GM21529 (cell line): Measurements from ENCODE around the gene FNDC7.
"Not testable (repeated sequence)": the region's sequence is repeated elsewhere in the genome, so short reads cannot be mapped to it uniquely, and the experiment has no call there.

Experiments used
- ATAC-seq: cut with Tn5 transposase; IDR thresholded peaks from one replicate; pipeline ENCODE4 v1.9.1; 2021; ENCODE audit not compliant: unreplicated experiment

Gene FNDC7, protein sequence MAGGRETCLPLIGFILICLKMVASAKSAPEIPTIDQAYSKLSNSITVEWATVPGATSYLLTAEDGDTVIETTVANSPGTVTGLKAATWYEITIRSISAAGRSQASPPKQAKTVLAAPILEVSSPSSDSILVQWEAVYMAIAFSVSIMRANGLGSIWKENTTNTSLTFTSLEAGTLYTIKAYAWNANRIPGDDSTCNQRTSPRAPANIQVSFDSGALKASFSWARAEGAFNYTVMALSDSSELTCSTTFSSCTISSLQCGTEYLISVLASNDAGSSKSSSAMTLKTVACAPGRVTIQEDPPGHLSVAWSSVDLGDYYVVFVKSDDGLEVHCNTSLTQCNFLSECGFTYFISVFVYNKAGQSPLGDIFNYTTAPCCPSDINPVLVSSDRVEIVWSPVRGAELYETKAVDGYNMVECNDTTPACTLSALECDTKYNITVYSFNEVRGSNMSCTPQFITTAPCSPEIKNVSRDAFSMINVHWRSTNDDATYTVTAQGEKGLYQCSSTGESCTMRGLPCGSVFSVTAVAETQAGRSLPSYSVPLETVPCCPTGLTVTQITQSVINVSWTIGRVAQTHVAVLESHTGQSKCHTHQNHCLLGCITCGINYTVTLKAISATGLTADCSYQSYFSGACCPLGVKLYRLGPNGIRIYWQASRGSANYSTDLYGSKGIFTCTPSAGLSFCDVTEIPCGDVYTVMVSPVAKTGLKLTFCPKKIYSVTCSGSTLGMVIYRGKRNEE

DNA sequence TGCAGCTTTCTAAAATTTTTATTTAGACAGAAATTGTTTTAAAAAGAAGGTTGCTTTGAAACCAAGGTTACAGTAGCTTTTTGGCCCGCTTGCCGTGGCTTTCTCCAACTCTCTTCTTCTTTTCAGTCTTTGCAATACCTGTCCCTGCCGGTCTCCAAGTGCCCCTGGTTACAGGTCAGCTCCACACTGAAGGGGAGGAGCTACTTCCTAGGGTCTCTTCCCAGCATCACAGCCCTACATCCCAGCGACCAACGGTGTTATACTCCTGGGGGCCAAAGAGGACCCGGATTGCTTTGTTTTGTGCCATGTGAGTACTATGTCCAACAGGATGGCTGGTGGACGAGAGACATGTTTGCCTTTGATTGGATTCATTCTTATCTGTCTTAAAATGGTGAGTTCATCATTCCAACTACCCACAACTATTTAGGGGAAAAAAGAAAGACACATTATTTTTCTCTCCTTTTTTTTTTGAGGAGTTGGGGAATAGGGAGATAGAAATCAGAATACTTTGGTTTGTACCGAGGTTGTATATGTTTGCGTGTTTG, at the start of gene FNDC7:
FNDC7 (plus strand) TSS at position 303 of the 545 bp plus-strand sequence; CDS start at position 329, 26 bp downstream.
- no peak for ATAC-seq

DNA sequence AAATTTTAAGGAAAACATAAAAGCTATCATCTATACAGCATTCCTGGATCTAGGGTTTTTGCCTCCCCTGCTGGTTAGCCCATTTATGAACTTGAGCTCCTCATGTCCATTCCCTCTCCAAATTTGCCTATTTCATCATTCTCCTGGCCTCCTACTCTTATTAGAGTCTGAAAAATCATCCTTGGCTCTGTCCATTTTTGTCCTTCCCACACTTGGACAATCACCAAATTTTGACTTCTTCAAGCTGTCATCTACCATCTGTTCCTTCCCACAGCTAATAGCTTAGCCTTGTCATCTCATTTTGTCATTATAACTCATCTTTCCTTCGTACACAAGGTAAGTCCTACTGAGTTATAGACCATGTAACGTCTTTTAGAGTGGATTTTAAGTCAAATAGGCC, 49.6 kb upstream of the FNDC7 start:
- ATAC-seq, result no peak

DNA sequence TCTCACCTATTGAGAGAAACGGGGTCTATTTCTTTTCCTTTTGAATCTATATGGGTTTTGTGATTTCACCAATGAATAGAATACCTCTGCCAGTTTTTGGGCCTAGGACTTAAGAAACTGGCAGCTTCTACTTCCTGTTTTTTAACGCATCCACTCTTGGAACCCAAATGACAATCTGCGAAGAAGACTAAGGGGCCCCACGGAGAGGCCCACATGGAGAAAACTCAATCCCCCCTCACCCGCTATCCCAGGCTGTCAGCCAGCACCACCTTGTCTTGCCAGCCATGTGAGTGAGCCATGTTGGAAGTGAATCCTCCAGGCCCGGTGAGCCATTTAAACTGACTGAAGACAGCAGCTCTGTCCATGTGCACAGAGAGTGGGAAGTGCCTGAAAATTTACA, 48.2 kb upstream of the FNDC7 start:
- no peak for ATAC-seq

DNA sequence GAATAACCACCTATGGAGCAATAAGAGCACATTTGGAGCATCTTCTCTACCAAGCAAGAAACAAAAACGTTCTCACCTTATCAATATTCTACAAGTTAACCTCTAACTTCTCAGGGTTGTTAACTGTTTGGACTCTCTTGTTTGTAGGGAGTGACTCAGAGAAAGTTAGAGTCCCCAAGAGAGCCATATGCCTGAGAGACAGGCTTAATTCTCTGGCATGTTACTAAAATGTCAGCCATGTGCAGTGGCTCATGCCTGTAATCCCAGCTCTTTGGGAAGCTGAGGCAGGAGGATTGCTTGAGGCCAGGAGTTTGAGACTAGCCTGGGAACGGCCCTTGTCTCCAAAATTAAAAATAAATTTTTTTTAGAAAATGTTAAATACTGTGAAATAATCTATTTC, 47.6 kb upstream of the FNDC7 start:
- ATAC-seq, result no peak

DNA sequence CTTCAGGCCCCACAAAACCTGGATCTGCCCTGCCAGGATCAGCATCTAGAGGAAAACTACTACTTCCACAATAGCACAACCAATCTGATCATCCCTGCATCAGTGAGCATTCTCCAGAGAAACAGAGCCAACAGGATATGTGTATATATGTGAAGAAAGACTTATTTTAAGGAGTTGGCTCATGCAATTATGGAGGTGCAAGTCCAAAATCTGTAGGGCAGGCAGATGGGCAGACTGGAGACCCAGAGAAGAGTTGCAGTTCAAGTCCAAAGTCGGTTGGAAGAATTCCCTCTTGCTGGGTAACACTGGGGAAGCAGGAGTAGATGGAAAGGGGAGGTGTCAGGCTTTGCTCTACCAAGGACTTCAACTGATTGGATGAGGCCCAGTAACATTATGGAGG, 46.9 kb upstream of the FNDC7 start:
- ATAC-seq, result no peak

DNA sequence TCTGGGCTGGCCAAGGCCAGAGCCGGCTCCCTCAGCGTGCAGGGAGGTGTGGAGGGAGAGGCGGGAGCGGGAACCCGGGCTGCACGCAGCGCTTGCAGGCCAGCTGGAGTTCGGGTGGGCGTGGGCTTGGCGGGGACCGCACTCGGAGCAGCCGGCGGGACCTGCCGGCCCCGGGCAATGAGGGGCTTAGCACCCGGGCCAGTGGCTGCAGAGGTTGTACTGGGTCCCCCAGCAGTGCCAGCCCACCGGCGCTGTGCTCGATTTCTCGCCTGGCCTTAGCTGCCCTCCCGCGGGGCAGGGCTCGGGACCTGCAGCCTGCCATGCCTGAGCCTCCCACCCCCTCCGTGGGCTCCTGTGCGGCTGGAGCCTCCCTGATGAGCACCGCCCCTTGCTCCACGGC, 45.3 kb upstream of the FNDC7 start:
- not testable (repeated sequence) for ATAC-seq

DNA sequence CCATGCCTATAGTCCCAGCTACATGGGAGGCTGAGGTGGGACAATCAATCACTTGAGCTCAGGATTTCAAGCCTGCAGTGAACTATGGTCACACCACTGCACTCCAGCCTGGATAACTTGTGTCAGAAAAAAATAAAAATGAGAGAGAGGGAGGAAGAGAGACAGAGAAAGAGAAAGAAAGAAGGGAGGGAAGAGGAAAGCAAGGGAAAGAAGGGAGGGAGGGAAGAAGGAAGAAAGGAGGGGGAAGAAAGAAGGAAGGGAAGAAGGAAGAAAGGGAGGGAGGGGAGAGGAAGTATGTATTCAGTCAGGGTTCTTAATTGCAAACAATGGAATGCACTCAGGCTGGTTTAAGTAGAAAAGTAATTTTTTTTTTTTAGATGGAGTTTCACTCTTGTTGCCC, 43.9 kb upstream of the FNDC7 start:
- ATAC-seq, result no peak

DNA sequence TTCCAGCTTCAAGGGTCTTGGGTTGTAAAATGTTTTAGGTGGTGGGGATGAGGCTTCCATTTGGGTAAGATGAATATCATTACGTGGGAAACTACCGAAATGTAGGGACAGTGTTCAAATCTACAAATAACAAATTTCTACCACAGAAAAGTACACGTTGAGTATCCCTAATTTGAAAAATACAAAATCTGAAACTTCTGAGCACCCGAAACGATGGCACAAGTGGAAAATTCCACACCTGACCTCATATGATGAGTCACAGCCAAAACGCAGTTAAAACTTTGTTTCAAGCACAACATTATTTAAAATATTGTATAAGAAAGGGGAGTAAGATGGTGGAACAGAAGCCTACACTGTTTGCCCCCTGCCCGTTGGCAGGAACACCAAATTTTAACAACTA, 43.0 kb upstream of the FNDC7 start:
- ATAC-seq, result no peak

DNA sequence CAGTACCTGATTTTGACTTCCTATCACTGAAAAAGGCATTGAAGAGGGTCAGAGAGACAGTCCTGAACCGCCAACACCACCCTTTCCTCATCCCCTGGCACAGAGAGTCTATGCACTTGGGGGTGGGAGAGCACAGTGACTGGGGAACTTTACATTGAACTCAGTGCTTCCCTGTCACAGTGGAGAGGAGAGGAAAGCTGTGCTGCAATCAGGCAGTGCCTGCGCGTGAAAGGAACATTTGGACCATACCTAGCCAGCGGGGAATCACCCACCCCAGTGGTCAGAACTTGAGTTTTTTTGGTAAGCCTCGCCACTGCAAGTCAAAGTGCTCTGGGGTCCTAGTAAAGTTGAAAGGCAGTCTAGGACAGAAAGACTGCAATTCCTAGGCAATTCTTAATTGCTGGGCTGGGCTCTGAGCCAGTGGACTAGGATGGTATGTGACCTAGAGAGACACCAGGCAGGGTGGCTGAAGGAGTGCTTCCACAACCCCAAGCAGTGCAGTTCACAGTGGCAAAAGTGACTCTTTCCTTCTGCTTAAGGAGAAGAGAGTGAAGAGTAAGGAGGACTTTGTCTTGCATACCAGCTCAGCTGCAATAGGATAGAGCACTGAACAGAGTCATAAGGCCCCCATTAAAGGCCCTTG, 42.5 kb upstream of the FNDC7 start:
- no peak for ATAC-seq

DNA sequence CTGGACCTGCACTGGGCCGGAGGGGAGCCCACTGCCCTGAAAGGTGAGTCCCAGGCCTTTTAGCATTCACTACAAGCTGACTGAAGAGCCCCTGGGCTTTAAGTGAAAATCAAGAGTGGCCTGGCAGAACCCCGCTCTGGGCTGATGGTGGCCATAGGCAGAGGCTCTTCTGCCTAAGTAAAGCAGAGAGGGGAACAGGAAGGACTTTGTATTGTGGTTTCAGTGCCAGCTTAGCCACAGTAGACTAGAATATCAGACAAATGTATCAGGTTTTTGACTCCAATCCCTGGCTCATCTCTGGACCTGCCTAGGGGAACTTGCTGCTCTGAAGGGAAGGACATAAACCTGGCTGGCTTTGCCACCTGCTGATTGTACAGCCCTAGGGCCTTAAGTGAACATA, 41.6 kb upstream of the FNDC7 start:
- ATAC-seq, result no peak

DNA sequence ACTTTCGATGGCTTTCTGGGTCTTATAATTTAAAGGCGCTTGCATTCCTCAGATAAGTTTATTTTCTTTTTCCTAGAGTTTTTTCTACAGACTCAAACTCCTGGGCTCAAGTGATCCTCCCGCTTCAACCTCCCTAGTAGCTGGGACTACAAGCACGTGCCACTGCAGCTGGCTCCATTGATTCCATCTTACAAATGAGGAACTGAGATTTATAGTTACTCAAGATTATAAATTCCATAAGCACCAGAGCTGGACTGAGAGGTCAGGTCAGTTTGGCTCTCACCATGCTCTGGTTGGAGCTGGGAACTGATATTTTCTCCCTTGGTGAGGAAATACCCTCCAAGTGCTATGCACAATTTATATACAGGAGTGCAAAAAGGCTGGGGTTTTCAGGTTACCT, 34.0 kb upstream of the FNDC7 start:
- ATAC-seq, result no peak

DNA sequence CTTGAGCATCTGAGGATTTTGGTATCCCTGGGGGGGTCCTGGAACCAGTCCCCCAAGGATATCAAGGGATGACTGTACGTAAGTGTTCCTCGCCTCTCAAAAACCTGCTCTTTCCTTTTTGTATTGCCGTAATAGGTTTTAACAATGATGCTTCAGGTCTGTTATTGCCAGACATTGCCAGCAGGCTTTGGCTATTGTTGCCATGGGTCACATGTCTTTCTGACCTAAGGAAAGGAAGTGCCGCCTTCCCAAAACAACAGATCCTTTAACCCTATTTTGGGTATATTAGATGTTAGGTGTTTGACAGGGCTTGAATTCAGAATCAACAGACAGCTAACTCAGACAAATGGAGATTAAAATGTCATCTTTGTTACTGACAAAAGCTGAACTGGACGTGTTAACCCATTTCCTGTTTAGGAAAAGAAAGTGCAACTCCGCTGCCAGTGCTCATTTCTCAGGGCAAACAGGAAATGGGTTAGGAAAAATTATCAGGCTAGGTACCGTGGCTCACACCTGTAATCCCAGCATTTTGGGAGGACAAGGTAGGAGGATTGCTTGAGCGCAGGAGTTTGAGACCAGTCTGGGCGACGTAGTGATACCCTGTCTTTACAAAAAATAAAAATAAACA, 33.0 kb upstream of the FNDC7 start:
- ATAC-seq, result no peak

DNA sequence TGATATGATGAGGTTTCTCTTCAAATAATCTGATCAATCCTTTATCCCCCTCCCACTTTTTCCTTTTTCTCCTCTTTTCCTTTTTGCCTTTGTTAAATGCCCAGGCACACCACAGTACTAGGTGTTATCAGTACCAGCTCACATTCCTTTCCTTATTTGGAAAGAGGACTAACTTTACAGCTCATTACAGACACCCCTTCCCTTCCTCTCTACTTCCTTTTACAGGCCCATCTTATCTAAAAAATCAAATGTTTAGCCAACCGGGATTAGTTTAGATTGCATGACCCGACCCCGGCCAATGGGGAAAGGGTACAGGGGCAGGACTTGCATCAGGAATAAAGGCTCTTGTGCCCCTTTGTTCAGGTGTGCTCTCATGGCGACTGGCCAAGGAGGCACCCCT, 31.0 kb upstream of the FNDC7 start:
- not testable (repeated sequence) for ATAC-seq

DNA sequence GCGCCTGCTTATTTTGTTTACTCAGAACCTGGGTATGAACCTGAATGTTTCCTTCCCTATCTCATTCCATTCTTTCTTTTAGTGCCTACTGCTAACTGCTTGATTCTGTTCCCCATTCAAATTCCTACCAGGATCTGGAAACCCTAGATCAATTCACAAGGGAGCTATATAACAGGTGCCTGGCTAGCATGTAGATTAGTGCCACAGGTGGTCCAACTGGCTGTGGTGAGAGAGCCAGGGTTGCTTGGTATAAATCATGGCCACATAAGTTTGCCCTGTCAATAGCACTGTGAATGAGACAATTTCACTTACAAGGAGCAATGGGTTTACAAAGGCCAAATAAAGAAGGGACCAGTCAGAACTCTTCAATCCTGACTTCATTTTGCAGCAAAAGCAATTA, 27.2 kb upstream of the FNDC7 start:
- no peak for ATAC-seq

DNA sequence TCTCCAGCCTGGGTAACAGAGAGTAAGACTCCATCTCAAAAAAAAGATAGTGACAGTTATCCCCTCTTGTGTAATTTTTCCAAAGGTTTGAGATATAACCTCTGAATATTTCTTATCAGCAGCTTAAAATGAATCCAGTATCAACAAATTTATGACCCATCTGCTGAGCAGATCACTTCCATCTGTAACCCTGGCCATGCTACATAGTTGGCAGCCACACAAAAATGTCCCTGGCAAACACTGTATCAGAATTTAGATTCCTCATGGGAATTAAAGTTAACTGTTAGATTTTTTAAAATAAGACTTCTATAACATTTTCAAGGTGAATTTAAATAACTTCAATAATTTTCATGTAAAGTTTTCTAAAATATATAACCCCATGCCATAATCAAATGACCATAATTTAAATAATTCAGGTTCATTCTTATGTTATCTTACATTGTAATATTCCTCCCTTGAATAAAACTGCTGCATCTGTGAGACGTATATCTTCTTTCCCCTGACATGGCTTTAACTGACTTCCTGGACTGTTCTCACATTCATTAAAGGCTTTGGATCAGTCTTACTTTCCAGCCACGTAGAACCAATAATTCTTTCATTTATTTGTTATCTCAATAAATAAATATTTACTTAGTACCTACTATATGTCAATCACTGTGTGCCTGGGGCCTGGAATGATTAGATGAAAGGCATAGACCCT, 25.9 kb upstream of the FNDC7 start:
- ATAC-seq, result no peak

DNA sequence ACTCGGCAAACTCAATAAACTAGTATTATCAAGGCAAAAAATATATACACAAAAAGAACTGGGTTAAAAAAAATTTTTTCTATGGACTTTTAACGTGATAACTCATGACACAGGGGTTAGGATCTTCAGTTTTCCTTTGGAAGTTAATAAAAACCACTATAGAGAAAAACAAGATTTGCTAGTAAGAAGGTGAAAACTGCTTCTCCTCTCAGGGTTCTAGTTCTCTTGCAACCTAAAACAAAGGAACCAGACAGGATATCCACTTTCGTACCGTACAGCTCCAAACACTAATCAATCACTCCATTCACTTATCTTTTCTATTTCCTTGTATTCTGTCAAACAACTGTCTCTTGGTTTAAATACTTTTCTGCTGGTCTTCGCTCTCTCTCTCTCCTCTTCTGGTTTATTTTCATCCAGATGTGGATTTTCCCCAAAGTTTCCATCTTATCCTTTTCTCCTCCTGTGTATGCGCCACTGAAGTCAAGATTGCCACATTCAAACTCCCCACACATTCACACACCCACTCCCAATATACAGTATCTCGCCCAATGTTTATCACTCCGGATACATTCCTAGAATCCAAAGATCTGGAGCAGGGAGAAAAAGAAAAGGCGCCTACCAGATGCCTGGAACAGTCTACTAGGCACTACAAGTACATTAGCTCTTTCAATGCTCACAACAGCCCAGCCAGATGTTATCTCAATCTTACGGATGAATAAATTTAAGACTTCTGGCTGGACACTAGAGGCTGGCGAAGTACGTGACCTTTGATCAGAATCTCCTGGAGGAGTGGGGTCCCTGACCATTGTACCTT, 21.4 kb upstream of the FNDC7 start:
- peak; percentile 3 for ATAC-seq

DNA sequence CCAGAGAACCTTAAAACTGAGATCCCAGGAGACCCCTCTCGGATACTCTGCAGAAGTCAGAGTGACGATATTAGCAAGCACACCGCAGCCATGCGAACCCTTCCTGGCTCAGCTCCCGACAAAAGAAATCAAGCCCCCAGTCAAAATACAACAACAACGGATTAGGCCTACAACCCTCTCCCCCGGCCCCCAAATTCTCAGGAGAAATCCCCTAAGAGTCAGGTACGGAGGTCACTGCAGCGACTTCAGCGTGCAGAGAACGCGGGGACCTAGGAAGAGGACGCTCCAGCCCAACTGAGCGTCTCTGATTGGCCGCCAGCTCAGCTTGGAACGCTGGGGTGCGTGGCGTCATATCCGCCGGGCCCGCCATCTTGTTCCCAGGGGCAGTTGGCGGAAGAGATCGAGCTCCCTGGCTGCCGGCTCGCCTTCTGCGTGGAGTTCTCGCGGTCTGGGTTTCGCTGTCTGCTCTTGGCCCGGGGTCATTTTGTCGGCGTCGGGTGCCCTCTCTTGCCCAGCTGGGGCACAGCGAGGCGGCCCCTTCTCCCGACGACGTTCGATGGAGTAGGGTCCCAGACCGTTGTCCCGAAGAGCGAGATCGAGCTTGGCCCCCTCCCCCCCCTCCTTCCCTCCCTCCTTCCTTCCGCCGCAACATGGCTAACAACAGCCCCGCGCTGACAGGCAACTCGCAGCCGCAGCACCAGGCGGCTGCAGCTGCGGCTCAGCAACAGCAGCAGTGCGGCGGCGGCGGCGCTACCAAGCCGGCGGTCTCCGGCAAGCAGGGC, 20.6 kb upstream of the FNDC7 start, which contains the start of gene PRPF38B:
PRPF38B (plus strand) TSS at position 369 of the 782 bp plus-strand sequence; CDS start at position 651, 282 bp downstream.
- peak; percentile 90 for ATAC-seq

DNA sequence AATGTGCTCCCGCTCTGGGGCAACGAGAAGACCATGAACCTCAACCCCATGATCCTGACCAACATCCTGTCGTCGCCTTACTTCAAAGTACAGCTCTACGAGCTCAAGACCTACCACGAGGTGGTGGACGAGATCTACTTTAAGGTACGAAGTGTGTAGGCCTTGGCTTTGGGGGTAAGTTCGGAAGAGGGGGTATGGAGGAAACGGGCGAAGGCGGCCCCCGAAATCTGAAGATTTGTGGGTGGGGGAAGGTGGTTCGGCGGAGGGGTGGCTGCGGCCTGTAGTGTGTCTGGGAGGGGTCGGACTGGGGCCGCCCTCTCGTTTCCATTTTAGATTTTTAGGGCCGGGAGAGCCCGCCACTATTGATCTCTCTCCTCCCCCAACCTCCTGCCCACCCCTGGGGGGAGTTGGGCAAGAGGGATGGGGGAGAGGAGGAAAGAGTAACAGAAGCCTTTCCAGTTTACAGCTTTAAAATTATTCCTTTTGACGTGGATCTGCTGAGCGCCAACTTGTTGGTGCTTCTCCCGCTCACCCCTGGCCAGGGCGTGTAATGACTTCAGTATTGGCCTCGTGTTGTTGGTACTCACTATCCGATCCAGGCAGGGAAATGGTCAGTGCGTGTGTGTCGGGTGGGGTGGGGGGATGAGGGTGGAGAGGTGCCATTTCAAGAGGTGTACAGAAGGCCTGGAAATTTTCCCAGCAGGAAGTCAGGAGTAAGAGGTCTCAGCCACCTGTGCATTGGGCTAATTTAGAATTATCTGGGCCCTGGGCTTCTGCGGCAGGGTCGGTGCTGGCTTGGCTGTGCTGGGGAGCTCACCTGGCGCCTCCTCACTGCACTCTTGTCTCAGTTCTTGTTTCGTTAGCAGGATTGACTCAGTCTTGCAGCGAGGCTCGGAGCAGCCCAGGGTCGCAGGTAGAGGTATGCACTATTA, 19.7 kb upstream of the FNDC7 start:
- peak; percentile 64 for ATAC-seq
